ENCODE results near the gene C16orf92. TPM values are rescaled to one million over a fixed set of nuclear protein-coding genes. Genes with fewer than 3 reads are reported as not detected.
A peak's percentile ranks its signal among the peaks of the same experiment; 100 is the strongest.

Gene C16orf92
- total RNA-seq, 1 experiment from 2014 or later, result not detected

- no peaks in the 10 kb centered on the region for H3K9me3 Mint-ChIP-seq
- CTCF ChIA-PET, result interaction anchor here (0.6 to 5.1 kb wide), 14 partner anchors 10 to 280 kb away, joined by 3 to 89 read pairs (median 4); partner anchors contain the start of genes PAGR1, PPP4C, SEZ6L2 and TBX6
- ATAC-seq (peak; percentile 38), DNase-seq (ENCODE audit: low spot score) (no peak)
- H3K4me1 Mint-ChIP-seq, result peaks cover 37% of the 10 kb centered on the region
- POLR2A ChIA-PET, result interaction anchor here (2.3 kb wide), 1 partner anchor 27 kb away, joined by 27 read pairs; the partner anchor contains the start of gene TBX6
- H3K27me3 Mint-ChIP-seq (ENCODE audit: low read depth), result no peaks in the 10 kb centered on the region
- peak overlapping the region; percentile 96 for H3K4me3 Mint-ChIP-seq
- peaks cover 31% of the 10 kb centered on the region for H3K36me3 Mint-ChIP-seq
- peak overlapping the region; percentile 99; the same call in 1 of the 2 replicates for H3K27ac Mint-ChIP-seq
- TF ChIP-seq FOXJ3 (CRISPR knock-in tag; IDR thresholded peaks at IDR 0.05; ENCODE audit: borderline replicate concordance) (no peak), SOX15 (CRISPR knock-in tag; IDR thresholded peaks at IDR 0.05) (no peak), STAT6 (CRISPR knock-in tag; conservative IDR thresholded peaks at IDR 0.05; ENCODE audit: low read depth) (no peak), GTF2I (CRISPR knock-in tag; conservative IDR thresholded peaks at IDR 0.05) (no peak), ZNF121 (CRISPR knock-in tag; IDR thresholded peaks at IDR 0.05) (no peak), CREB1 (CRISPR knock-in tag; IDR thresholded peaks at IDR 0.05) (no peak), ZBTB21 (CRISPR knock-in tag; IDR thresholded peaks at IDR 0.05; ENCODE audit: borderline replicate concordance) (no peak), ATF1 (CRISPR knock-in tag; IDR thresholded peaks at IDR 0.05) (no peak), ZNF671 (CRISPR knock-in tag; IDR thresholded peaks at IDR 0.05) (no peak), AFF4 (CRISPR knock-in tag; IDR thresholded peaks at IDR 0.05; ENCODE audit: borderline replicate concordance) (no peak)
- TF ChIP-seq, protein P1, sequence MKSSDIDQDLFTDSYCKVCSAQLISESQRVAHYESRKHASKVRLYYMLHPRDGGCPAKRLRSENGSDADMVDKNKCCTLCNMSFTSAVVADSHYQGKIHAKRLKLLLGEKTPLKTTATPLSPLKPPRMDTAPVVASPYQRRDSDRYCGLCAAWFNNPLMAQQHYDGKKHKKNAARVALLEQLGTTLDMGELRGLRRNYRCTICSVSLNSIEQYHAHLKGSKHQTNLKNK (CRISPR knock-in tag; IDR thresholded peaks at IDR 0.05), result no peak
- TF ChIP-seq, protein P2, sequence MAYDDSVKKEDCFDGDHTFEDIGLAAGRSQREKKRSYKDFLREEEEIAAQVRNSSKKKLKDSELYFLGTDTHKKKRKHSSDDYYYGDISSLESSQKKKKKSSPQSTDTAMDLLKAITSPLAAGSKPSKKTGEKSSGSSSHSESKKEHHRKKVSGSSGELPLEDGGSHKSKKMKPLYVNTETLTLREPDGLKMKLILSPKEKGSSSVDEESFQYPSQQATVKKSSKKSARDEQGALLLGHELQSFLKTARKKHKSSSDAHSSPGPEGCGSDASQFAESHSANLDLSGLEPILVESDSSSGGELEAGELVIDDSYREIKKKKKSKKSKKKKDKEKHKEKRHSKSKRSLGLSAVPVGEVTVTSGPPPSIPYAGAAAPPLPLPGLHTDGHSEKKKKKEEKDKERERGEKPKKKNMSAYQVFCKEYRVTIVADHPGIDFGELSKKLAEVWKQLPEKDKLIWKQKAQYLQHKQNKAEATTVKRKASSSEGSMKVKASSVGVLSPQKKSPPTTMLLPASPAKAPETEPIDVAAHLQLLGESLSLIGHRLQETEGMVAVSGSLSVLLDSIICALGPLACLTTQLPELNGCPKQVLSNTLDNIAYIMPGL (CRISPR knock-in tag; IDR thresholded peaks at IDR 0.05), result no peak
- TF ChIP-seq, protein P3, sequence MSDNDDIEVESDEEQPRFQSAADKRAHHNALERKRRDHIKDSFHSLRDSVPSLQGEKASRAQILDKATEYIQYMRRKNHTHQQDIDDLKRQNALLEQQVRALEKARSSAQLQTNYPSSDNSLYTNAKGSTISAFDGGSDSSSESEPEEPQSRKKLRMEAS (CRISPR knock-in tag; IDR thresholded peaks at IDR 0.05), result no peak
- TF ChIP-seq, protein P4, sequence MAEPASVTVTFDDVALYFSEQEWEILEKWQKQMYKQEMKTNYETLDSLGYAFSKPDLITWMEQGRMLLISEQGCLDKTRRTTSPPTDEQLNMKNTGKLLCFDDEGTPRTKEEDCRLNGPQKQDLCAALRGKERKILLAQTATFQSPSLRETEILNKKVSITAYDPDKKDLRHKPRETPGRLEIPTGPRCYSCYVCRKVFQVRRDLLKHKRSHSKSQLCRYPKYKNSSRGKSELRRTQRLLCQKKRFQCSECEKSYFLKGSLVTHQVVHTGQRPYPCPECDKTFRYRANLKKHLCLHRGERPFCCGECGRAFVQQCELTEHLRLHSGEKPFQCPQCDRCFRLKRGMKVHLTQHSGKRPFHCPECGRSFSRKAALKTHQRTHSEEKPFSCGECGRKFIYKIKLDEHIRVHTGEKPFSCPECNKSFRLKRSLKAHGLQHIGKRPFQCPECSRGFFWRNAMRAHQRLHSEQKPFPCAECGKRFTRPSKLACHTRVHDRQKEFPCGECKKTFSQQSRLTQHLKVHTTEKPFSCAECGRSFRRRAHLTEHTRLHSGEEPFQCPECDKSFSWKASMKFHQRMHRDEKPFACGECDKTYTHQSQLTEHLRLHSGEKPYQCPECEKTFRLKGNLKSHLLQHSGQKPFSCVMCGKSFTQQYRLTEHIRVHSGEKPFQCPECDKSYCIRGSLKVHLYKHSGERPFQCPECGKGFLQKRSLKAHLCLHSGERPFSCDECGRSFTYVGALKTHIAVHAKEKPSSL (CRISPR knock-in tag; conservative IDR thresholded peaks at IDR 0.05), result no peak
Measured at GRCh38 chr16:30064729-30065101, 41.7 kb downstream of the C16orf92 start.
